ENCODE data around the gene TTBK1. TPM values are rescaled to one million over a fixed set of nuclear protein-coding genes. Genes with fewer than 3 reads are reported as not detected.

Gene TTBK1
- polyA plus RNA-seq, 1 donor from 2014 or later, result 4.2 TPM

- H3K4me2 ChIP-seq (ENCODE audit: low read length), result no peak overlapping the region
- H3K9me2 ChIP-seq (ENCODE audit: insufficient read depth, low read length), result no peaks in the 10 kb centered on the region
- H4K20me1 ChIP-seq (ENCODE audit: insufficient read depth), result no peaks in the 10 kb centered on the region
- peaks cover 12% of the 10 kb centered on the region for H3K27me3 ChIP-seq (ENCODE audit: insufficient read depth, low read depth, low read length)
- H2AFZ ChIP-seq (ENCODE audit: low read depth, low read length), result no peak overlapping the region
- TF ChIP-seq POLR2AphosphoS5 (IDR thresholded peaks at IDR 0.05) (no peak), EP300 (conservative IDR thresholded peaks at IDR 0.05; ENCODE audit: poor library complexity, severe bottlenecking) (no peak), EZH2 (IDR thresholded peaks at IDR 0.05; ENCODE audit: borderline replicate concordance, insufficient read depth, low read length, poor library complexity, severe bottlenecking) (no peak), SMC3 (conservative IDR thresholded peaks at IDR 0.05; ENCODE audit: poor library complexity) (no peak), CTCF (IDR thresholded peaks at IDR 0.05; ENCODE audit: poor library complexity, severe bottlenecking) (no peak), REST (IDR thresholded peaks at IDR 0.05; ENCODE audit: borderline replicate concordance) (no peak), TAF1 (IDR thresholded peaks at IDR 0.05; ENCODE audit: low read depth) (no peak), MXI1 (conservative IDR thresholded peaks at IDR 0.05; ENCODE audit: poor library complexity, severe bottlenecking) (no peak), RAD21 (conservative IDR thresholded peaks at IDR 0.05) (no peak)
- no peaks in the 10 kb centered on the region for H3K36me3 ChIP-seq (ENCODE audit: insufficient read depth, low read length)
- no peaks in the 10 kb centered on the region for H3K79me2 ChIP-seq (replicated peaks; ENCODE audit: insufficient read depth, low read length)
- no peaks in the 10 kb centered on the region for H3K9me3 ChIP-seq (ENCODE audit: low read length)
- no peak overlapping the region for H3K9ac ChIP-seq (ENCODE audit: low read length)
- no peak overlapping the region for H3K27ac ChIP-seq (ENCODE audit: low read length)
- H3K4me3 ChIP-seq (ENCODE audit: low read length), result no peak overlapping the region
- no peaks in the 10 kb centered on the region for H3F3A ChIP-seq (ENCODE audit: insufficient read depth, low read length, poor library complexity, severe bottlenecking)
Observed at GRCh38 chr6:43307451-43308100, 64.3 kb downstream of the TTBK1 start.

- peaks cover 12% of the 10 kb centered on the region for H3K27me3 ChIP-seq (ENCODE audit: insufficient read depth, low read depth, low read length)
- no peak within 1 kb of the TSS for H3K9ac ChIP-seq (ENCODE audit: low read length)
- H3K4me2 ChIP-seq (ENCODE audit: low read length), result no peak within 1 kb of the TSS
- no peak within 1 kb of the TSS for H3K4me3 ChIP-seq (ENCODE audit: low read length)
- H4K20me1 ChIP-seq (ENCODE audit: insufficient read depth), result no peaks in the 10 kb centered on the region
- no peak within 1 kb of the TSS for H2AFZ ChIP-seq (ENCODE audit: low read depth, low read length)
- no peaks in the 10 kb centered on the region for H3K36me3 ChIP-seq (ENCODE audit: insufficient read depth, low read length)
- TF ChIP-seq TAF1 (IDR thresholded peaks at IDR 0.05; ENCODE audit: low read depth) (no peak), EP300 (conservative IDR thresholded peaks at IDR 0.05; ENCODE audit: poor library complexity, severe bottlenecking) (no peak), SMC3 (conservative IDR thresholded peaks at IDR 0.05; ENCODE audit: poor library complexity) (no peak), POLR2AphosphoS5 (IDR thresholded peaks at IDR 0.05) (no peak), REST (IDR thresholded peaks at IDR 0.05; ENCODE audit: borderline replicate concordance) (no peak), MXI1 (conservative IDR thresholded peaks at IDR 0.05; ENCODE audit: poor library complexity, severe bottlenecking) (no peak), EZH2 (IDR thresholded peaks at IDR 0.05; ENCODE audit: borderline replicate concordance, insufficient read depth, low read length, poor library complexity, severe bottlenecking) (no peak), RAD21 (conservative IDR thresholded peaks at IDR 0.05) (no peak), CTCF (IDR thresholded peaks at IDR 0.05; ENCODE audit: poor library complexity, severe bottlenecking) (no peak)
- H3F3A ChIP-seq (ENCODE audit: insufficient read depth, low read length, poor library complexity, severe bottlenecking), result no peaks in the 10 kb centered on the region
- no peak within 1 kb of the TSS for H3K27ac ChIP-seq (ENCODE audit: low read length)
- no peaks in the 10 kb centered on the region for H3K9me3 ChIP-seq (ENCODE audit: low read length)
- no peaks in the 10 kb centered on the region for H3K9me2 ChIP-seq (ENCODE audit: insufficient read depth, low read length)
- H3K79me2 ChIP-seq (replicated peaks; ENCODE audit: insufficient read depth, low read length), result no peaks in the 10 kb centered on the region
Observed at GRCh38 chr6:43308101-43308989, 65.1 kb downstream of the TTBK1 start, which contains the start of gene CRIP3. Gene CRIP3 (minus strand): TSS chr6:43308826. CDS start chr6:43308792, 34 bp downstream.

Measured in neural cell (in vitro differentiated cells).